H1 (cell line): ENCODE measurements around the gene GHRH. TPM values are rescaled to one million over a fixed set of nuclear protein-coding genes. Genes with fewer than 3 reads are reported as not detected.

Source experiments
- CTCF ChIA-PET: fragments of 300-600 bp; sonication (Branson Sonifier 250); formaldehyde crosslinking; loops from one replicate; lab custom pipeline; 2021; ENCODE audit not compliant: partially characterized antibody; lab: Charles Lee
- POLR2A ChIA-PET: fragments of 300-600 bp; sonication (Branson Sonifier 250); formaldehyde crosslinking; loops from one replicate; lab custom pipeline; 2021; ENCODE audit warnings: inconsistent platforms; ENCODE audit not compliant: partially characterized antibody; lab: Charles Lee
- DNase-seq, 2 experiments: peaks; one replicate each; pipeline versions ENCODE4 v3.0.0 to v3.0.0-alpha.2; 2010 to 2022; ENCODE audit warnings: low spot score in 2 of 2, low read depth in 1 of 2, mixed read lengths in 1 of 2
- FAIRE-seq: peaks from 2 replicates; lab custom pipeline; 2011; peaks lifted over from hg19 to GRCh38; lab: Jason Lieb, UNC
- H2AFZ ChIP-seq: 2 replicates; pipeline ENCODE4 v1.8.1; 2012; ENCODE audit warnings: low read length, inconsistent platforms
- H2AK5ac ChIP-seq: 2 replicates; pipeline ENCODE4 v1.6.1; 2013; ENCODE audit warnings: low read depth, low read length
- H2BK120ac ChIP-seq: replicated peaks from 2 replicates; pipeline ENCODE3; 2013; ENCODE audit warnings: low read depth, low read length, inconsistent platforms
- H2BK12ac ChIP-seq: 2 replicates; pipeline ENCODE4 v1.6.1; 2013; ENCODE audit warnings: low read depth, low read length
- H2BK15ac ChIP-seq: 2 replicates; pipeline ENCODE4 v1.6.1; 2013; ENCODE audit warnings: low read length
- H2BK20ac ChIP-seq: 2 replicates; pipeline ENCODE4 v1.6.1; 2013; ENCODE audit warnings: low read length
- H2BK5ac ChIP-seq: 2 replicates; pipeline ENCODE4 v1.6.1; 2013; ENCODE audit warnings: low read depth, low read length
- H3K14ac ChIP-seq: 2 replicates; pipeline ENCODE4 v1.6.1; 2013; ENCODE audit warnings: inconsistent platforms; ENCODE audit not compliant: insufficient read length
- H3K18ac ChIP-seq: 2 replicates; pipeline ENCODE4 v1.6.1; 2013; ENCODE audit warnings: low read length; ENCODE audit errors: extremely low read depth
- H3K23ac ChIP-seq: 2 replicates; pipeline ENCODE4 v1.6.1; 2013; ENCODE audit warnings: inconsistent platforms; ENCODE audit not compliant: insufficient read length
- H3K23me2 ChIP-seq: 2 replicates; pipeline ENCODE4 v1.6.1; 2013; ENCODE audit warnings: low read depth, low read length
- H3K27ac ChIP-seq: 2 replicates; pipeline ENCODE4 v1.6.1; 2011; ENCODE audit warnings: low read depth, low read length, inconsistent platforms
- H3K27me3 ChIP-seq, 4 experiments: replicated peaks in 1 of 4; 1 replicate in 1 of 4; 2 replicates in 3 of 4; pipeline versions ENCODE4 v1.6.1 to v1.8.1; 2011 to 2013; ENCODE audit warnings: low read length in 3 of 4, mild to moderate bottlenecking in 3 of 4, inconsistent platforms in 2 of 4, mixed read lengths in 2 of 4, moderate library complexity in 1 of 4; ENCODE audit not compliant: control insufficient read depth in 3 of 4, insufficient read depth in 3 of 4; ENCODE audit errors: extremely low read depth in 1 of 4
- H3K36me3 ChIP-seq, 4 experiments: 2 replicates each; pipeline versions ENCODE4 v1.6.1 to v1.8.1; 2011 to 2013; ENCODE audit warnings: mild to moderate bottlenecking in 4 of 4, low read length in 3 of 4, moderate library complexity in 2 of 4, control low read depth in 1 of 4, inconsistent platforms in 1 of 4; ENCODE audit not compliant: insufficient read depth in 4 of 4, control insufficient read depth in 2 of 4
- H3K4ac ChIP-seq: replicated peaks from 2 replicates; pipeline ENCODE3; 2013; ENCODE audit warnings: low read length, low read depth, mixed read lengths, inconsistent platforms; ENCODE audit not compliant: insufficient read length
- H3K4me1 ChIP-seq, 4 experiments: replicated peaks in 1 of 4; 1 replicate in 1 of 4; 2 replicates in 3 of 4; pipeline versions ENCODE4 v1.6.1 to v1.8.1; 2011 to 2013; ENCODE audit warnings: low read length in 3 of 4, inconsistent platforms in 2 of 4, mixed read lengths in 1 of 4; ENCODE audit not compliant: insufficient read depth in 4 of 4, control insufficient read depth in 3 of 4
- H3K4me2 ChIP-seq, 2 experiments: 2 replicates each; pipeline versions ENCODE4 v1.6.1 to v1.8.1; 2011 to 2013; ENCODE audit warnings: low read depth in 2 of 2, low read length in 2 of 2, control low read depth in 1 of 2, inconsistent platforms in 1 of 2, mild to moderate bottlenecking in 1 of 2; ENCODE audit not compliant: insufficient read depth in 1 of 2
- H3K4me3 ChIP-seq, 4 experiments: fragments of 200-600, 300-600 bp in 1 of 4; sonication (generic), shearing (Covaris generic), sonication (Bioruptor Twin) in 1 of 4; 2 replicates each; pipeline versions ENCODE4 v1.5.1 to v1.8.1; 2011 to 2016; ENCODE audit warnings: low read length in 4 of 4, low read depth in 3 of 4, control low read depth in 2 of 4, inconsistent platforms in 2 of 4, mild to moderate bottlenecking in 2 of 4, mixed read lengths in 1 of 4, moderate library complexity in 1 of 4; ENCODE audit not compliant: insufficient read depth in 2 of 4; ENCODE audit errors: extremely low read depth in 1 of 4
- H3K56ac ChIP-seq: replicated peaks from 2 replicates; pipeline ENCODE3; 2013; ENCODE audit warnings: low read depth, mild to moderate bottlenecking, mixed read lengths, low read length, inconsistent platforms; ENCODE audit not compliant: insufficient read length
- H3K79me1 ChIP-seq: 2 replicates; pipeline ENCODE4 v1.6.1; 2013; ENCODE audit warnings: low read depth, low read length, control low read depth
- H3K79me2 ChIP-seq, 2 experiments: 2 replicates each; pipeline versions ENCODE4 v1.6.1 to v1.8.1; 2012 to 2013; ENCODE audit warnings: low read length in 2 of 2, mild to moderate bottlenecking in 2 of 2, inconsistent platforms in 1 of 2; ENCODE audit not compliant: insufficient read depth in 2 of 2, control insufficient read depth in 1 of 2
- H3K9ac ChIP-seq, 4 experiments: replicated peaks in 1 of 4; 1 replicate in 1 of 4; 2 replicates in 3 of 4; pipeline versions ENCODE4 v1.6.1 to v1.8.1; 2011 to 2013; ENCODE audit warnings: low read depth in 3 of 4, low read length in 3 of 4, control low read depth in 2 of 4, mild to moderate bottlenecking in 2 of 4, moderate library complexity in 2 of 4, inconsistent platforms in 1 of 4; ENCODE audit errors: extremely low read depth in 1 of 4
- H3K9me3 ChIP-seq, 2 experiments: 2 replicates each; pipeline versions ENCODE4 v1.6.1 to v1.8.1; 2012 to 2013; ENCODE audit warnings: mild to moderate bottlenecking in 2 of 2, moderate library complexity in 2 of 2, control low read depth in 1 of 2, inconsistent platforms in 1 of 2, low read depth in 1 of 2, low read length in 1 of 2, mixed read lengths in 1 of 2; ENCODE audit not compliant: insufficient read depth in 2 of 2
- H4K20me1 ChIP-seq, 2 experiments: replicated peaks in 1 of 2; 2 replicates each; pipeline versions ENCODE3 to v1.8.1; 2011 to 2013; ENCODE audit warnings: inconsistent platforms in 2 of 2, low read length in 2 of 2, mild to moderate bottlenecking in 1 of 2; ENCODE audit not compliant: insufficient read depth in 2 of 2, control insufficient read depth in 1 of 2
- H4K5ac ChIP-seq: 2 replicates; pipeline ENCODE4 v1.6.1; 2013; ENCODE audit warnings: low read length, low read depth, mixed read lengths, inconsistent platforms; ENCODE audit not compliant: insufficient read length
- H4K8ac ChIP-seq: 2 replicates; pipeline ENCODE4 v1.8.0; 2013; ENCODE audit warnings: mild to moderate bottlenecking, moderate library complexity, low read length, inconsistent platforms; ENCODE audit not compliant: insufficient read depth; ENCODE audit errors: extremely low read depth
- H4K91ac ChIP-seq: replicated peaks from 2 replicates; pipeline ENCODE3; 2013; ENCODE audit warnings: low read length, mixed read lengths, inconsistent platforms; ENCODE audit not compliant: insufficient read length
- BRCA1 ChIP-seq: IDR thresholded peaks from 2 replicates; pipeline ENCODE4 v1.6.1; 2012; ENCODE audit warnings: low read depth, low read length, improper control_type of control experiment
- NANOG ChIP-seq: IDR thresholded peaks from 2 replicates; pipeline ENCODE4 v1.6.1; 2011; ENCODE audit warnings: low read length, low read depth, mild to moderate bottlenecking, inconsistent platforms; ENCODE audit not compliant: insufficient read depth, poor library complexity, severe bottlenecking
- POLR2A ChIP-seq, 2 experiments: IDR thresholded peaks; 1 replicate in 1 of 2; 2 replicates in 1 of 2; pipeline ENCODE4 v1.6.1; 2011; ENCODE audit warnings: low read depth in 2 of 2, low read length in 2 of 2, mild to moderate bottlenecking in 2 of 2; ENCODE audit errors: control extremely low read depth in 1 of 2
- SP4 ChIP-seq: IDR thresholded peaks from 2 replicates; pipeline ENCODE4 v1.6.1; 2012; ENCODE audit warnings: low read length, inconsistent platforms
- TAF1 ChIP-seq: IDR thresholded peaks from 2 replicates; pipeline ENCODE4 v1.6.1; 2011; ENCODE audit warnings: mild to moderate bottlenecking, low read depth, low read length
- ZNF274 ChIP-seq: IDR thresholded peaks from 2 replicates; pipeline ENCODE4 v1.7.0; 2012; ENCODE audit warnings: low read length, borderline replicate concordance; ENCODE audit errors: extremely low read depth
- WGBS, 2 experiments: shearing (Covaris generic) in 1 of 2; methylation state at CpG; one replicate each; pipeline versions ENCODE4 v1.1.6 to v1.1.7; 2013 to 2015; ENCODE audit warnings: low lambda C conversion rate in 2 of 2, mixed read lengths in 2 of 2, inconsistent platforms in 1 of 2, low coverage in 1 of 2, missing lambda C conversion rate in 1 of 2; ENCODE audit not compliant: insufficient replicate concordance in 2 of 2, insufficient coverage in 1 of 2, insufficient read length in 1 of 2; ENCODE audit errors: extremely low coverage in 1 of 2, missing lambda C conversion rate in 1 of 2; 5-methylcytosine and 5-hydroxymethylcytosine counted together
- polyA plus RNA-seq, 7 experiments: library from polyadenylated mRNA; depleted of rRNA in 3 of 7; stranded (reverse) in 5 of 7; unstranded in 2 of 7; fragments of >200 nt in 5 of 7; fragments of 200-250 nt in 2 of 7; gene quantifications; 1 replicate in 5 of 7; 2 replicates in 1 of 7; 4 replicates in 1 of 7; pipeline versions ENCODE4 v1.2.1 to v1.2.3, GENCODE V29; 2011 to 2013; ENCODE audit warnings: missing spikeins in 2 of 7, mixed read lengths in 2 of 7
- total RNA-seq: library from RNA; stranded (reverse); fragmentation: NEBNext Ultra II Directional; extraction: Animal tissue kit (Norgen Biotek cat#: 25700); gene quantifications from 2 replicates; pipeline ENCODE4 v1.2.1, GENCODE V29; 2021

Gene GHRH
- total and polyA plus RNA-seq, 2 of the 8 experiments (the other 6 are each of a cell fraction or from before 2014, with no cell fraction given) = not detected

DNA sequence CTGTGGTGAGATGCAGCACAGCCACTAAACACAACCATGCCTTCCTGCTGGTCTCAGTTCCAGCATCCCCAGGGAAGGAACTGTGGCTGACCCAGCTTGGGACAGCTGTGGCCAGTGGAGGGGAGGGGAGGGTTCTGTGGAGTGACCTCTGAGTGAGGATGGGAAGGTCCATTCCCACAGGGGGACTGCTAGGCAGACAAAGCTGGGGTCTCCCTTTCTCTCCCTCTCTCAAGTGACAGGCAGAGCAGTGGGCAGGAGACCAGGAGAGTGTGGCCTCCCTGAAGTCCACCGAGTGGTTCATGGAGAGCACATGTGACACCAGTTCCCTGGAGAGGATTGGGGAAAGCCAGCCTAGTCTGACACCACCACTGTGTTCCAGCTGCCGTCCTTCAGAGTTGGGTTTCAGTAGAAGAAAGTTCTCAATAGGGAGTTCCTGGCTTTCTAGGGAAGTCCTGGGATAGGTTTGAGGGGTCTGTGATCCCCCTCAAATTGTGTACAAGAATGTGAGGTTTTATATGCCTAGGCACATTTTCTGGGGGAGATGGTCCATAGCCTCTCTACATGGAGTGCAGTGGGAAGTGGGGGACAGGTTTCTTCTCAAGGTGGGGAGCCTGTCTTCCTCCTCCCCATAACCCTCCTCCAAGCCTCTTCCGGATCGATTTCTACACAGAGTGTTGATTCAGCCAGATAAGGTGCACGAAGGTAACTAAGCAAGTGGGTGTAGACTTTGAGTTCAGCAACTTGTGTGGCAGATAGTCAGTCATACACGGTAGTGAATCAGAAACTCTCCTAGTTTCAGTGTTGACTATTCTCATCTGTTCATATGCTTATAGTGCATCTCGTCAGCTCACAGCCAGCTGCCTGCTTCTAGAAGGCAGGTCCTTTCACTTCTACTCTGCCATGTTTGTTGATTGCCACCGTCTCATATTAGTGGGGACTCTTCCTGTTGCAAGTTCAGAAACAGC lies 46.8 kb upstream of the GHRH start:
- H3K18ac ChIP-seq = no peak overlapping the region
- no peak overlapping the region for H2BK120ac ChIP-seq
- H4K91ac ChIP-seq = no peak overlapping the region
- no peak overlapping the region for H3K9ac ChIP-seq
- no peak overlapping the region for H3K4ac ChIP-seq
- H3K23ac ChIP-seq = no peak overlapping the region
- TF ChIP-seq POLR2A (IDR thresholded peaks at IDR 0.05; ENCODE audit: control extremely low read depth in 1 of 2, low read depth in 2 of 2, low read length in 2 of 2) (no peak), TAF1 (no peak), SP4 (no peak), NANOG (no peak), BRCA1 (no peak), ZNF274 (no peak)
- no peak overlapping the region; the same call in 1 of the 2 replicates for H2BK5ac ChIP-seq
- H2BK20ac ChIP-seq = no peak overlapping the region
- no peak overlapping the region for H3K56ac ChIP-seq
- no peaks in the 10 kb centered on the region for H3K27me3 ChIP-seq
- H3K27ac ChIP-seq = no peak overlapping the region
- peaks cover 0 to 12% (median 1%) of the 10 kb centered on the region in 4 experiments; a peak in 3 of 8 replicates for H3K36me3 ChIP-seq
- no peak overlapping the region for H3K4me2 ChIP-seq
- H3K79me2 ChIP-seq = peaks cover 0 to 5% of the 10 kb centered on the region in 2 experiments; a peak in 1 of 4 replicates
- no peak overlapping the region for H2AK5ac ChIP-seq
- no peaks in the 10 kb centered on the region for H3K9me3 ChIP-seq
- H3K14ac ChIP-seq = no peak overlapping the region
- POLR2A ChIA-PET = interaction anchor here (1.3 kb wide), 1 partner anchor 14 kb away, joined by 3 read pairs; no protein-coding TSS in a partner anchor
- peaks cover 16% of the 10 kb centered on the region for H3K79me1 ChIP-seq
- WGBS, 2 experiments = 91% methylated on average over 8 of the region's 8 CpGs; no CpG with 5 or more reads in 1 of the 2 experiments
- DNase-seq = no peak
- H4K8ac ChIP-seq = no peak overlapping the region
- H4K20me1 ChIP-seq = no peaks in the 10 kb centered on the region
- no peak for FAIRE-seq
- 0 out of 2 replicates have a peak overlapping the region, but pooled peaks have one; percentile 36 for H2BK15ac ChIP-seq
- H3K4me1 ChIP-seq = peaks cover 0 to 4% (median 0%) of the 10 kb centered on the region in 4 experiments; a peak in 2 of 7 replicates
- no peak overlapping the region for H3K4me3 ChIP-seq
- H2AFZ ChIP-seq = no peak overlapping the region
- CTCF ChIA-PET = no interaction called here
- no peak overlapping the region for H4K5ac ChIP-seq
- no peaks in the 10 kb centered on the region for H3K23me2 ChIP-seq
- H2BK12ac ChIP-seq = no peak overlapping the region
